HCEC 1CT (cell line): ENCODE data around the gene SEC24B.
"Not testable (repeated sequence)": the region's sequence is repeated elsewhere in the genome, so short reads cannot be mapped to it uniquely, and the experiment has no call there.

Experiments
- DNase-seq: peaks from one replicate; pipeline ENCODE4 v3.0.0-alpha.2; 2017

The SEC24B gene

GRCh38 chr4:109434007-109434971 lies 674 bp downstream of the SEC24B start:
- DNase-seq, result peak; percentile 1

GRCh38 chr4:109435635-109436034 lies 2.0 kb downstream of the SEC24B start:
- DNase-seq, result peak; percentile 1

DNA sequence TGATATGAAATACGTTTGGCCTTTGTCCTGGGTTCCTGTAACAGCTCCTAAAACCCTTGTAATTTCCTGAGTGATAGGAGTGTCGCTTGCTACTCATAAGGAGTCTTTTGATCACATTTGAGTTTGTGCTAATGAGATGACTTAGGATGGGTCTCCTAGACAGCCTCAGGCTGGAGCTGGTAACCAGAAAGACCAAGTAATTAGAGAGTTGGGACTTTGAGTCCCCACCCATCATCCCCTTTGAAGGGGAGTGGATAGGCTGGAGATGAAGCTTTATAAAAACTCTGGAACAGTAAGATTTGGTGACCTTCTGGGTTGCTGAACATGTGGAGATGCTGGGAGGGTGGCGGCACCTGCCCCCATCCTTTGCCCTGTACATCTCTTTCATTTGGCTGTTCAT lies 2.9 kb downstream of the SEC24B start:
- no peak for DNase-seq

- DNase-seq, result no peak
Observed at GRCh38 chr4:109440948-109441347, 7.3 kb downstream of the SEC24B start.

- no peak for DNase-seq
Observed at GRCh38 chr4:109441862-109442458, 8.3 kb downstream of the SEC24B start.

- DNase-seq, result no peak
Observed at GRCh38 chr4:109444182-109444844, 10.7 kb downstream of the SEC24B start.

DNA sequence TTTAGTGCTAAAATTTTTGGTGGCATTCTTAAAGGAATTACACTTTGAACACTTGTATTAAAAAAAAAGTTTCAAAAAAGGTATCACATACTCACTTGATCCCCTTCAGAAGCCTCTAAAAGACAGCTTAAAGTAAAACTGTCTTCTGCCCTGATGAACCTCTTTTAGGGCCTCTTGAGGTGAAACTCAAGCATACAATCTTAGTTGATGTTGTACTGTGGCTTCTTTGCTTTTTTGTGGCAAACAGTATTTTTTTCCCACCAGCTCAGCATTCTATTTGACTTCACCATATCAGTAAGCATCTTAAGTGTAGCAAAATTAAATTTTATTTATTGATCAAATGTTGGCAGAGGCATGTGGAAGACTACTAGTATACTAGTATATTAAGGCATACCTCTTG lies 13.7 kb downstream of the SEC24B start:
- DNase-seq, result no peak

DNA sequence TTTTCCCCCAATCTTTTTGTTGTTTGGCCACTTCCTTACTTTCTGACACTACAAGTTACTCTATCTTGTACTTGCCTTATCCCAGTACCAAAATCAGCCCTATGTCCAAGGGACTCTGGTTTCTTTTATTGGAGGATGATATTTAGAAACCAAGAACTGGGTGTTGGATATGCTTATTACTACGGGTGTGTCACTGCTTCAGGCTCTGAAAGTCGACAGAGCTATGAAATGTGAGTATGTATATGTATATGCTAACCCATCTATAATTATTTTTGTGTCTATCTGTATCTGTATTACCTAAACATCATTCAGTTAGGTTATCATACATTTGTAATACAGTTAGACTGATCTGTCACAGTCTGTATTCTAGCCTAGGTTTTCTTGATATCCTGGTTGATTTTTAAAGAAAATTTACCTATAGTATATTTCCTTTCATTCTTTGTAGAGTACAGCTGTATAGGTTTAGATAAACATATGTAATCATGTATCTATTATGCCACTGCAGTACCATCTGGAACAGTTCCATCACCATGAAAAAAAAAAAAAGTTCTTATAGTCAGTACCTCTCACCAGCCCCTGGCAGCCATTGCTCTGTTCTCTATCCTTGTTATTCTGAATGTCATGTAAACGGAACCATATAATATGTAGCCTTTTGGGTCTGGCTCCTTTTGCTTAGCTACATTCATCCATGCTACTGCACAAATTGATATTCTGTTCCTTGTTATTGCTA lies 18.1 kb downstream of the SEC24B start:
- no peak for DNase-seq

DNA sequence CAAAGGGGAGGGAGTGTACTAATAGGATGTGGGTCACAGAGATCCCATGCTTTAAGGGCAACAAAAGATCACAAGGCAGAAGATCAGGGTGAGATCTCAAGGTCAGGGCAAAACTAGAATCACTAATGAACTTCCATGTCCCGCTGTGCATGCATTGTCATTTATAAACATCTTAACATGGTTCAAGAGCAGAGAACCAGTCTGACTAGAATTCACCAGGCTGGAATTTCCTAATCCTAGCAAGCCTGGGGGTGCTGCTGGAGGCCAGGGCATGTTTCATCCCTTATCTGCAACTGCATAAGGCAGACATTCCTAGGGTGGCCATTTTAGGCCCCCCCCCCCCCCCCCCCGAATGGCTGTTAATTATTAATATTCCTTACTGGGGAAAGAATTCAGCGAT lies 19.5 kb downstream of the SEC24B start:
- DNase-seq, result not testable (repeated sequence)

GRCh38 chr4:109462297-109462696 lies 28.7 kb downstream of the SEC24B start:
- no peak for DNase-seq

DNA sequence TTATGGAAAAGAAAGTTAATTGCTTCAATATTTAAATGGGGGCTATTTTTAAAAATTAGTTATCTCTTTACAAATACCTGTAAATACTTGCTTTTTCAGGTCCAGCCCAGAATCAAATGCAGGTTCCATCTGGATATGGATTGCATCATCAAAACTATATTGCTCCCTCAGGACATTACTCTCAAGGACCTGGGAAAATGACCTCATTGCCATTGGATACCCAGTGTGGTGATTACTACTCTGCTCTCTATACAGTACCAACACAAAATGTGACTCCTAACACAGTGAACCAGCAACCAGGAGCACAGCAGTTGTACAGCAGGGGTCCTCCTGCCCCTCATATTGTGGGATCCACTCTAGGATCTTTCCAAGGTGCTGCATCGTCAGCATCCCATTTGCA lies 29.2 kb downstream of the SEC24B start:
- DNase-seq, result no peak

DNA sequence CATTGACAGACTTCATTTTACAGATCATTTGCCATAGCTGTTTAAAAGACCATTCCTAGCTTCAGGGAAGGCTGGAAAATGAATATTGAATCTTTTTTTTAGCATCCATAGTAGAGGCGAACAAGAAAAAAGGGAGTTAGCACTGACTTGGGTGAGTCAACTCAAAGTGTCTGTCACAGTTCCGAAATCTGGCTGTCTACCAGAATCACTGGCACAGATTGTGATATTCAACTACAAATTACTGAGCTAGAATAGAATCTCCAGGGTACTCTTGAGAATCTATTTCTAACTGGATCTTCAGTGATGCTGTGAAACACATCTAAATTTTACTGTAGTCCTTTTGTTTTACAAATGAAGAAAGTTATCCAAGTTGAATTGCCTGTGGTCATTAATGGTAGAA lies 31.5 kb downstream of the SEC24B start:
- DNase-seq, result no peak

- DNase-seq, result no peak
Observed at GRCh38 chr4:109469915-109470314, 36.3 kb downstream of the SEC24B start.

DNA sequence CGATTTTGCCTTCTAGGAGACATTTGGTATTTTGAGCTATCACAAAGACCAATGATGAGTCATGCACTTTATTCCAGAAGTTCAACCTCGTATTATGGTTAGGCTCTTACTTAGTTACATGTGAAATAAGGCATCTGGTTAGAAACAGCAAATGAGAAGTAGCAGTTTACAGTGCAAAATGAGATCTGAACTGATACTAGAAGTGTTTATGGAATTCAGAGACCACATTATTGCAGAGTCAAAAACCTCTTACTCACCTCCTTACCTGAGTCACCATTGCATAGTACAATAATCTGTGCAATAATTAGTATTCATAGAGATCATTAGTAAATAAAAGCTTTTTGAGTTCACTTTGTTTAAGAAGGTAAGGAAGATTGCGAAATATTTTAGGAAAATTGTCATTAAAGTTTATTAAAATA lies 38.7 kb downstream of the SEC24B start:
- DNase-seq, result peak; percentile 61

DNA sequence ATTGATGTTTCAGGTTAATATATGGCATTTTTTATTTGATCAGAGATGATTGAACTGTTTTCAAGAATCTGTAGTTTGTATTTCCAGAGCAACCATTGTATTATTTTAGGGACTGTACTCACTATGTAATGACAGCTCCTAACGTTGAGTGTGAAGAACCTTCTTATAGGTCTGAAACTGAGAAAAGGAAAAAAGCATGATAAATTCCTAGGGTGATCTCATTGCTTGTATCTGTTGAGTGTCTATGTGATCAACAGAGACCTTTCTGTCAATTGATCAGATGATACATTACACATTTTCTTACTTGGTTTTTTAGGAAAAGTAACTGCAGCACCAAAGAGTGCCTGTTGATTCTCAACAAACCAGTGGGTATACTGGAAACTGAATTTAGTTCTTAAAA lies 40.2 kb downstream of the SEC24B start:
- no peak for DNase-seq

GRCh38 chr4:109486007-109486406 lies 52.4 kb downstream of the SEC24B start:
- no peak for DNase-seq

GRCh38 chr4:109494563-109494962 lies 60.9 kb downstream of the SEC24B start:
- no peak for DNase-seq

DNA sequence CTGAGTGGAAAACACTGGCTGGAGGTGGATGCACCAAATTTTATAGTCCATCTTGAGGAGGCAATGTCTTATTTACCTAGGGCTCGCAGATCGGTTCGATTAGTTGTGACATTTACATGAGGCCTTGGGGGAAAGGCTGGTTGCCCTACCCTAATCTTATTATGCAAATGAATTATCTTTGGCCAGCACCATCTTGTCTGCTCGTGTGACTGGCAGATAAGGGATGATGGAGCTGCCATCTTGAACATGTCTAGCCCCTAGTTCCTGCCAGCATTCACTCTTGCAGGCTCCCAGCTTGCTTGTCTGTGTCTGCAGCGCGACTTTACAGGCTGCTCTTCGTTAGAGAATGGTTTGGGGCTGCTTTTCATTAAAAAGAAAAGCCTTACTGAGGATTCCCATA lies 61.9 kb downstream of the SEC24B start:
- DNase-seq, result no peak

GRCh38 chr4:109496875-109497274 lies 63.3 kb downstream of the SEC24B start:
- no peak for DNase-seq

GRCh38 chr4:109497511-109497910 lies 63.9 kb downstream of the SEC24B start:
- no peak for DNase-seq

- DNase-seq, result no peak
Observed at GRCh38 chr4:109499513-109499912, 65.9 kb downstream of the SEC24B start.

DNA sequence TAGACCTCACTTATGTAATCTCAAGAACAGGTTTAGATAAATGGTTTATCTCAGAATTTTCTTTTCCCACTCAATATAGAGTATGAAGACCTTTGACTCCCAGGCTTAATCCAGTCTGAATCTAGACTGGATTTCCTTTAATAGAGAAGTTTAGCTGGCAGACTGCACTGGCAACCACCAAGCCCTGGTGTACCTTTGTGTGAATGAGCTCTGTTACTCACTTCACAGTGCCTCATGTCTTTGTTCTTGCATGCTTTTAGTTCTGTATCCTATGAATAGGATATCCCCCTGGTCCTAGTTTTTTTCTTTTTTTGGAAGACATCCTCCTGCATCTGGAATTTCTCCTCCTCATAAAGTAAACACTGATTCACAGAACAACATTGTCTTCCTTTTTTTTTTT lies 73.3 kb downstream of the SEC24B start:
- DNase-seq, result no peak

GRCh38 chr4:109510687-109511086 lies 77.1 kb downstream of the SEC24B start:
- no peak for DNase-seq
